K562 (cell line): ENCODE data around the gene SMIM22.

Experiments
- CBX2 ChIP-seq: fragments of 200-600 bp; sonication (generic); IDR thresholded peaks from one replicate; pipeline ENCODE4 v1.6.1; 2012; ENCODE audit warnings: mild to moderate bottlenecking, low read length, inconsistent platforms; ENCODE audit not compliant: insufficient read depth, poor library complexity, severe bottlenecking
- CHD2 ChIP-seq: IDR thresholded peaks from 2 replicates; pipeline ENCODE4 v1.6.1; 2011; ENCODE audit warnings: low read depth, low read length
- CTCF ChIP-seq, 3 experiments: IDR thresholded peaks in 2 of 3; conservative IDR thresholded peaks in 1 of 3; 2 replicates each; pipeline ENCODE4 v1.5.1; 2011 to 2012; ENCODE audit warnings: low read length in 3 of 3, mild to moderate bottlenecking in 3 of 3, control low read depth in 2 of 3, improper control_type of control experiment in 1 of 3, inconsistent platforms in 1 of 3, low read depth in 1 of 3, mixed read lengths in 1 of 3, moderate library complexity in 1 of 3; ENCODE audit not compliant: insufficient read depth in 2 of 3
- E2F8 ChIP-seq: fragments of 450-650 bp; IDR thresholded peaks from 2 replicates; pipeline ENCODE4 v1.7.1; 2018; ENCODE audit warnings: mild to moderate bottlenecking, low read depth; ENCODE audit not compliant: partially characterized antibody
- HDGF ChIP-seq: fragments of 450-650 bp; IDR thresholded peaks from 2 replicates; pipeline ENCODE4 v1.6.1; 2016
- MTF1 ChIP-seq: fragments of 250-450 bp; sonication (Bioruptor Pico); IDR thresholded peaks from 2 replicates; pipeline ENCODE4 v1.9.0; 2021; ENCODE audit warnings: moderate library complexity, mild to moderate bottlenecking, inconsistent platforms, borderline replicate concordance
- PHF8 ChIP-seq: fragments of 200-600 bp; sonication (generic); IDR thresholded peaks from 2 replicates; pipeline ENCODE4 v1.6.1; 2012; ENCODE audit warnings: mixed run types, mild to moderate bottlenecking, inconsistent platforms, low read length, moderate library complexity, borderline replicate concordance
- POLR2AphosphoS5 ChIP-seq: IDR thresholded peaks from 2 replicates; pipeline ENCODE4 v1.6.1; 2011; ENCODE audit warnings: mild to moderate bottlenecking, low read depth, low read length, moderate library complexity; ENCODE audit not compliant: control insufficient read depth, insufficient read depth
- RAD21 ChIP-seq, 2 experiments: fragments of 250-450 bp in 1 of 2; fragments of 450-650 bp in 1 of 2; sonication (Bioruptor Pico) in 1 of 2; formaldehyde crosslinking in 1 of 2; IDR thresholded peaks in 1 of 2; conservative IDR thresholded peaks in 1 of 2; 2 replicates each; pipeline versions ENCODE4 v1.4.0 to v1.8.0; 2020 to 2022; ENCODE audit warnings: mild to moderate bottlenecking in 2 of 2, moderate library complexity in 1 of 2
- SIRT6 ChIP-seq: IDR thresholded peaks from one replicate; pipeline ENCODE4 v1.6.1; 2012; ENCODE audit warnings: low read depth, mild to moderate bottlenecking, control low read depth, inconsistent platforms, low read length, moderate library complexity
- TF ChIP-seq, protein P1 (sequence below): sonication (generic); formaldehyde crosslinking; IDR thresholded peaks from 2 replicates; pipeline ENCODE4 v1.8.1; 2022; ENCODE audit warnings: missing genetic modification reagents

DNA sequence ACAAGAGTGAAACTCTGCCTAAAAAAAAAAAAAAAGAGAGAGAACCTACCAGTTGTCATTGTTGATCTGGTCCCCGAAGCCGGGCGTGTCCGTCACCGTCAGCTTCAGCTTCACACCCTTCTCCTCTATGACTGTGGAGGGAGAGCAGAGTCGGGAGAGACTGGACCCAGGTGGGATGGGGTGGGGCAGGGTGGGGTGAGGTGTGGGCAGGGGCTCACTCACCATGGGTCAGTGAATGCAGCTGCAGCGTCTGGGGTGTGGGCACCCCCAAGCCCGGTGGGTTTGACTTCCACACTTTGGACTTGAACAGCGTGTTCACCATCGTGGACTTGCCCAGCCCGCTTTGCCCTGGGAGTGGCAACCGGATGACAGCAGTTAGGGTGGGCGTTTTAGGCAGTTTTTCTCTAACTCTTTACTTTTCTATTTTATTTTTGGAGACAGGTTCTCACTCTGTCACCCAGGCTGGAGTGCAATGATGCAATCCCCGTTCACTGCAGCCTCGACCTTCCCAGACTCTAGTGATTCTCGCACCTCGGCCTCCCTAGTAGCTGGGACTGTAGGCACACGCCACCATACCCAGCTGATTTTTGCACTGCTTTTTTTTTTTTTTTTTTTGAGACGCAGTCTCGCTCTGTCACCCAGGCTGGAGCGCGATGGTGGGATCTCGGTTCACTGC, 9.3 kb upstream of the SMIM22 start:
- TF ChIP-seq SIRT6: no peak
- no peak for TF ChIP-seq POLR2AphosphoS5
- no peak for TF ChIP-seq E2F8
- no peak for TF ChIP-seq MTF1
- TF ChIP-seq CHD2: no peak
- no peak for TF ChIP-seq HDGF
- TF ChIP-seq RAD21 (CRISPR knock-in tag; conservative IDR thresholded peaks at IDR 0.05 in 1 of 2, IDR thresholded peaks at IDR 0.05 in 1 of 2): no peak
- no peak for TF ChIP-seq CBX2
- TF ChIP-seq, protein P1, sequence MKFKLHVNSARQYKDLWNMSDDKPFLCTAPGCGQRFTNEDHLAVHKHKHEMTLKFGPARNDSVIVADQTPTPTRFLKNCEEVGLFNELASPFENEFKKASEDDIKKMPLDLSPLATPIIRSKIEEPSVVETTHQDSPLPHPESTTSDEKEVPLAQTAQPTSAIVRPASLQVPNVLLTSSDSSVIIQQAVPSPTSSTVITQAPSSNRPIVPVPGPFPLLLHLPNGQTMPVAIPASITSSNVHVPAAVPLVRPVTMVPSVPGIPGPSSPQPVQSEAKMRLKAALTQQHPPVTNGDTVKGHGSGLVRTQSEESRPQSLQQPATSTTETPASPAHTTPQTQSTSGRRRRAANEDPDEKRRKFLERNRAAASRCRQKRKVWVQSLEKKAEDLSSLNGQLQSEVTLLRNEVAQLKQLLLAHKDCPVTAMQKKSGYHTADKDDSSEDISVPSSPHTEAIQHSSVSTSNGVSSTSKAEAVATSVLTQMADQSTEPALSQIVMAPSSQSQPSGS: no peak
- no peak for TF ChIP-seq PHF8
- no peak for TF ChIP-seq CTCF (IDR thresholded peaks at IDR 0.05 in 2 of 3, conservative IDR thresholded peaks at IDR 0.05 in 1 of 3; ENCODE audit: insufficient read depth in 2 of 3, low read depth in 1 of 3, low read length in 3 of 3)
